Keratinocyte (primary cell): ENCODE data around the gene NCKAP1. TPM values are rescaled to one million over a fixed set of nuclear protein-coding genes. Genes with fewer than 3 reads are reported as not detected.

ENCODE experiments used
- DNase-seq: peaks from one replicate; pipeline ENCODE4 v3.0.0-alpha.2; 2011; ENCODE audit warnings: low read depth, missing footprints, low spot score
- FAIRE-seq: peaks from 2 replicates; lab custom pipeline; 2011; peaks lifted over from hg19 to GRCh38; lab: Jason Lieb, UNC
- H2AFZ ChIP-seq: 2 replicates; pipeline ENCODE4 v1.6.0; 2012; ENCODE audit warnings: low read length, control low read depth, inconsistent platforms; ENCODE audit not compliant: control insufficient read depth
- H3K27ac ChIP-seq: 2 replicates; pipeline ENCODE4 v1.5.1; 2011; ENCODE audit warnings: low read length; ENCODE audit not compliant: control insufficient read depth, insufficient read depth
- H3K27me3 ChIP-seq: 3 replicates; pipeline ENCODE4 v1.6.0; 2011; ENCODE audit warnings: low read length; ENCODE audit not compliant: control insufficient read depth, insufficient read depth; ENCODE audit errors: extremely low read depth
- H3K36me3 ChIP-seq, 2 experiments: 2 replicates in 1 of 2; 3 replicates in 1 of 2; pipeline ENCODE4 v1.5.1; 2011; ENCODE audit warnings: low read length in 2 of 2, mild to moderate bottlenecking in 1 of 2; ENCODE audit not compliant: control insufficient read depth in 2 of 2, insufficient read depth in 2 of 2; ENCODE audit errors: extremely low read depth in 1 of 2
- H3K4me1 ChIP-seq: 3 replicates; pipeline ENCODE4 v1.5.1; 2011; ENCODE audit warnings: low read length; ENCODE audit not compliant: control insufficient read depth, insufficient read depth; ENCODE audit errors: extremely low read depth
- H3K4me2 ChIP-seq: 3 replicates; pipeline ENCODE4 v1.6.0; 2011; ENCODE audit warnings: low read depth, low read length; ENCODE audit not compliant: control insufficient read depth, insufficient read depth; ENCODE audit errors: extremely low read depth
- H3K4me3 ChIP-seq, 3 experiments: fragments of 200-600 bp in 1 of 3; sonication (generic) in 1 of 3; 2 replicates in 2 of 3; 3 replicates in 1 of 3; pipeline ENCODE4 v1.5.1; 2011 to 2016; ENCODE audit warnings: low read length in 3 of 3, mild to moderate bottlenecking in 3 of 3, control low read depth in 2 of 3, inconsistent platforms in 1 of 3, low read depth in 1 of 3, mixed read lengths in 1 of 3, mixed run types in 1 of 3, moderate library complexity in 1 of 3; ENCODE audit not compliant: control insufficient read depth in 2 of 3, insufficient read depth in 2 of 3; ENCODE audit errors: extremely low read depth in 1 of 3
- H3K79me2 ChIP-seq: 2 replicates; pipeline ENCODE4 v1.6.0; 2012; ENCODE audit warnings: low read length; ENCODE audit not compliant: control insufficient read depth, insufficient read depth
- H3K9ac ChIP-seq: 3 replicates; pipeline ENCODE4 v1.6.0; 2011; ENCODE audit warnings: low read length; ENCODE audit not compliant: control insufficient read depth, insufficient read depth; ENCODE audit errors: extremely low read depth
- H3K9me1 ChIP-seq: 3 replicates; pipeline ENCODE4 v1.6.0; 2011; ENCODE audit warnings: low read length; ENCODE audit not compliant: control insufficient read depth, insufficient read depth; ENCODE audit errors: extremely low read depth
- H3K9me3 ChIP-seq: 2 replicates; pipeline ENCODE4 v1.5.1; 2012; ENCODE audit warnings: low read depth, low read length; ENCODE audit not compliant: control insufficient read depth
- H4K20me1 ChIP-seq: 3 replicates; pipeline ENCODE4 v1.6.0; 2011; ENCODE audit warnings: low read length; ENCODE audit not compliant: control insufficient read depth, insufficient read depth; ENCODE audit errors: extremely low read depth
- EZH2 ChIP-seq: IDR thresholded peaks from one replicate; pipeline ENCODE4 v1.6.1; 2012; ENCODE audit warnings: inconsistent platforms, mild to moderate bottlenecking, low read length, moderate library complexity
- dilution Hi-C: fragments of 300-500 bp; cut with MboI; formaldehyde crosslinking; loops from one replicate; pipeline ENCODE4 v1.7.0; 2020; ENCODE audit warnings: low sequenced_read_pairs; ENCODE audit not compliant: extremely low pct_ligation_motif_present
- polyA plus RNA-seq, 5 experiments: library from polyadenylated mRNA; depleted of rRNA in 3 of 5; stranded (reverse) in 3 of 5; stranded (forward) in 1 of 5; unstranded in 1 of 5; fragments of >200 nt; gene quantifications; 1 replicate in 1 of 5; 2 replicates in 3 of 5; 3 replicates in 1 of 5; pipeline versions ENCODE4 v1.2.1 to v1.2.3, GENCODE V29; 2011 to 2012; ENCODE audit warnings: missing spikeins in 2 of 5, low read depth in 1 of 5, low replicate concordance in 1 of 5
- TF ChIP-seq, protein P1 (sequence below), 3 experiments: IDR thresholded peaks in 1 of 3; conservative IDR thresholded peaks in 1 of 3; optimal IDR thresholded peaks in 1 of 3; 2 replicates in 2 of 3; 3 replicates in 1 of 3; pipeline versions ENCODE3 to v1.5.1; 2011; ENCODE audit warnings: low read length in 3 of 3, mild to moderate bottlenecking in 3 of 3, moderate library complexity in 2 of 3, control low read depth in 1 of 3, inconsistent platforms in 1 of 3; ENCODE audit not compliant: insufficient read depth in 2 of 3; ENCODE audit errors: extremely low read depth in 1 of 3

NCKAP1 gene
- polyA plus RNA-seq, 1 donor (not counting 4 experiments of a cell fraction or from before 2014, with no cell fraction given), result 207 TPM

- no peaks in the 10 kb centered on the region for H3K4me1 ChIP-seq
- FAIRE-seq, result no peak
- no peaks in the 10 kb centered on the region for H4K20me1 ChIP-seq
- no peak overlapping the region for H3K27ac ChIP-seq
- TF ChIP-seq EZH2, result no peak
- TF ChIP-seq, protein P1, sequence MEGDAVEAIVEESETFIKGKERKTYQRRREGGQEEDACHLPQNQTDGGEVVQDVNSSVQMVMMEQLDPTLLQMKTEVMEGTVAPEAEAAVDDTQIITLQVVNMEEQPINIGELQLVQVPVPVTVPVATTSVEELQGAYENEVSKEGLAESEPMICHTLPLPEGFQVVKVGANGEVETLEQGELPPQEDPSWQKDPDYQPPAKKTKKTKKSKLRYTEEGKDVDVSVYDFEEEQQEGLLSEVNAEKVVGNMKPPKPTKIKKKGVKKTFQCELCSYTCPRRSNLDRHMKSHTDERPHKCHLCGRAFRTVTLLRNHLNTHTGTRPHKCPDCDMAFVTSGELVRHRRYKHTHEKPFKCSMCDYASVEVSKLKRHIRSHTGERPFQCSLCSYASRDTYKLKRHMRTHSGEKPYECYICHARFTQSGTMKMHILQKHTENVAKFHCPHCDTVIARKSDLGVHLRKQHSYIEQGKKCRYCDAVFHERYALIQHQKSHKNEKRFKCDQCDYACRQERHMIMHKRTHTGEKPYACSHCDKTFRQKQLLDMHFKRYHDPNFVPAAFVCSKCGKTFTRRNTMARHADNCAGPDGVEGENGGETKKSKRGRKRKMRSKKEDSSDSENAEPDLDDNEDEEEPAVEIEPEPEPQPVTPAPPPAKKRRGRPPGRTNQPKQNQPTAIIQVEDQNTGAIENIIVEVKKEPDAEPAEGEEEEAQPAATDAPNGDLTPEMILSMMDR (optimal IDR thresholded peaks at IDR 0.05 in 1 of 3, IDR thresholded peaks at IDR 0.05 in 1 of 3, conservative IDR thresholded peaks at IDR 0.05 in 1 of 3; ENCODE audit: extremely low read depth in 1 of 3, insufficient read depth in 2 of 3, low read length in 3 of 3), result no peak
- no peaks in the 10 kb centered on the region for H3K79me2 ChIP-seq
- H3K9ac ChIP-seq, result no peak overlapping the region
- H3K9me3 ChIP-seq, result no peaks in the 10 kb centered on the region
- H3K4me3 ChIP-seq, result no peak overlapping the region
- H3K36me3 ChIP-seq, result no peaks in the 10 kb centered on the region
- H2AFZ ChIP-seq, result no peak overlapping the region
- no peak overlapping the region for H3K4me2 ChIP-seq
- no peak for DNase-seq
- dilution Hi-C loops, result no loop called here
- no peaks in the 10 kb centered on the region for H3K9me1 ChIP-seq
- no peaks in the 10 kb centered on the region for H3K27me3 ChIP-seq
Observed at GRCh38 chr2:182897137-182897536, 141.1 kb downstream of the NCKAP1 start.

GRCh38 chr2:182895798-182896197 is 142.5 kb downstream of the NCKAP1 start:
- Histone ChIP-seq H4K20me1 (no peaks in the 10 kb centered on the region), H2AFZ (no peak overlapping the region), H3K9me3 (no peaks in the 10 kb centered on the region), H3K27me3 (no peaks in the 10 kb centered on the region), H3K4me1 (no peaks in the 10 kb centered on the region), H3K4me3 (no peak overlapping the region), H3K27ac (no peak overlapping the region), H3K79me2 (no peaks in the 10 kb centered on the region), H3K9me1 (no peaks in the 10 kb centered on the region), H3K4me2 (no peak overlapping the region), H3K9ac (no peak overlapping the region), H3K36me3 (no peaks in the 10 kb centered on the region)
- TF ChIP-seq EZH2, result no peak
- TF ChIP-seq, protein P1 (optimal IDR thresholded peaks at IDR 0.05 in 1 of 3, IDR thresholded peaks at IDR 0.05 in 1 of 3, conservative IDR thresholded peaks at IDR 0.05 in 1 of 3; ENCODE audit: extremely low read depth in 1 of 3, insufficient read depth in 2 of 3, low read length in 3 of 3), result no peak
- dilution Hi-C loops, result no loop called here
- DNase-seq (no peak), FAIRE-seq (no peak)
